Mesendoderm (in vitro differentiated cells): Measurements from ENCODE around the gene CUEDC2.
A peak's percentile ranks its signal among the peaks of the same experiment; 100 is the strongest.

Experiments
- DNase-seq: peaks from one replicate; pipeline ENCODE4 v3.0.0; 2013
- H2AK5ac ChIP-seq: 2 replicates; pipeline ENCODE4 v1.6.1; 2013; ENCODE audit warnings: low read length, inconsistent platforms
- H2BK120ac ChIP-seq: 2 replicates; pipeline ENCODE4 v1.6.1; 2013; ENCODE audit warnings: low read depth, mild to moderate bottlenecking, low read length, moderate library complexity, mixed read lengths
- H2BK15ac ChIP-seq: replicated peaks from 2 replicates; pipeline ENCODE4 v1.6.1; 2013; ENCODE audit warnings: low read depth, mild to moderate bottlenecking, moderate library complexity
- H2BK5ac ChIP-seq: 2 replicates; pipeline ENCODE4 v1.6.1; 2013; ENCODE audit warnings: low read length, inconsistent platforms
- H3K18ac ChIP-seq: 2 replicates; pipeline ENCODE4 v1.6.1; 2013; ENCODE audit warnings: mild to moderate bottlenecking, low read length, mixed read lengths
- H3K23ac ChIP-seq: one replicate; pipeline ENCODE4 v1.6.1; 2013; ENCODE audit warnings: low read length
- H3K27ac ChIP-seq: 2 replicates; pipeline ENCODE4 v1.5.1; 2013; ENCODE audit warnings: low read depth, mild to moderate bottlenecking, inconsistent platforms, low read length, moderate library complexity
- H3K27me3 ChIP-seq: 2 replicates; pipeline ENCODE4 v1.6.1; 2013; ENCODE audit warnings: low read length, control low read depth, mild to moderate bottlenecking, inconsistent platforms; ENCODE audit not compliant: insufficient read depth, poor library complexity
- H3K36me3 ChIP-seq: 2 replicates; pipeline ENCODE4 v1.6.1; 2013; ENCODE audit warnings: low read length, inconsistent platforms; ENCODE audit not compliant: control insufficient read depth, insufficient read depth
- H3K4ac ChIP-seq: one replicate; pipeline ENCODE4 v1.6.1; 2013; ENCODE audit warnings: low read depth, mild to moderate bottlenecking, low read length, moderate library complexity
- H3K4me1 ChIP-seq: 2 replicates; pipeline ENCODE4 v1.6.1; 2013; ENCODE audit warnings: low read depth, low read length, inconsistent platforms; ENCODE audit not compliant: control insufficient read depth
- H3K4me2 ChIP-seq: 2 replicates; pipeline ENCODE4 v1.6.1; 2013; ENCODE audit warnings: low read length
- H3K4me3 ChIP-seq: 2 replicates; pipeline ENCODE4 v1.5.1; 2013; ENCODE audit warnings: mild to moderate bottlenecking, low read length
- H3K56ac ChIP-seq: one replicate; pipeline ENCODE4 v1.6.1; 2013; ENCODE audit warnings: low read length
- H3K79me1 ChIP-seq: 2 replicates; pipeline ENCODE4 v1.6.1; 2013; ENCODE audit warnings: low read length, inconsistent platforms
- H3K79me2 ChIP-seq: 2 replicates; pipeline ENCODE4 v1.6.1; 2013; ENCODE audit warnings: mild to moderate bottlenecking, low read length; ENCODE audit not compliant: control insufficient read depth, insufficient read depth
- H3K9ac ChIP-seq: 2 replicates; pipeline ENCODE4 v1.6.1; 2013; ENCODE audit warnings: low read length, inconsistent platforms
- H4K5ac ChIP-seq: one replicate; pipeline ENCODE4 v1.6.1; 2013; ENCODE audit warnings: low read length
- H4K8ac ChIP-seq: one replicate; pipeline ENCODE4 v1.6.1; 2013; ENCODE audit warnings: low read depth, mild to moderate bottlenecking, control low read depth, low read length, moderate library complexity
- WGBS: extraction: QIAGEN DNeasy Blood & Tissue Kit; methylation state at CpG from one replicate; pipeline ENCODE4 v1.1.7; 2013; ENCODE audit warnings: low lambda C conversion rate, missing lambda C conversion rate; ENCODE audit not compliant: insufficient coverage; ENCODE audit errors: extremely low coverage; 5-methylcytosine and 5-hydroxymethylcytosine counted together

Gene CUEDC2

GRCh38 chr10:102401342-102401654, 31.1 kb downstream of the CUEDC2 start:
- Histone ChIP-seq H3K56ac (no peak overlapping the region), H3K27me3 (no peaks in the 10 kb centered on the region), H3K79me1 (no peaks in the 10 kb centered on the region), H3K23ac (no peak overlapping the region), H3K4me2 (no peak overlapping the region), H2BK15ac (no peak overlapping the region), H3K9ac (no peak overlapping the region), H3K18ac (no peak overlapping the region), H3K27ac (no peak overlapping the region), H4K5ac (no peak overlapping the region), H2BK5ac (no peak overlapping the region), H3K4ac (no peak overlapping the region), H3K4me3 (no peak overlapping the region), H3K79me2 (no peaks in the 10 kb centered on the region), H2AK5ac (no peak overlapping the region), H4K8ac (no peak overlapping the region), H2BK120ac (no peak overlapping the region), H3K36me3 (no peaks in the 10 kb centered on the region), H3K4me1 (peaks cover 4% of the 10 kb centered on the region)
- no CpG with 5 or more reads among the region's 8 CpGs for WGBS
- DNase-seq, result no peak

GRCh38 chr10:102400598-102401341, 31.6 kb downstream of the CUEDC2 start:
- Histone ChIP-seq H3K27ac (no peak overlapping the region), H2BK120ac (no peak overlapping the region), H3K79me1 (no peaks in the 10 kb centered on the region), H4K5ac (no peak overlapping the region), H3K4me2 (no peak overlapping the region), H3K56ac (no peak overlapping the region), H3K79me2 (no peaks in the 10 kb centered on the region), H2BK5ac (no peak overlapping the region), H3K4me3 (no peak overlapping the region), H2AK5ac (no peak overlapping the region), H4K8ac (no peak overlapping the region), H3K18ac (no peak overlapping the region), H3K23ac (no peak overlapping the region), H3K4ac (no peak overlapping the region), H2BK15ac (no peak overlapping the region), H3K4me1 (peaks cover 7% of the 10 kb centered on the region), H3K36me3 (no peaks in the 10 kb centered on the region), H3K27me3 (no peaks in the 10 kb centered on the region), H3K9ac (no peak overlapping the region)
- DNase-seq, result no peak
- no CpG with 5 or more reads among the region's 22 CpGs for WGBS

- Histone ChIP-seq H3K23ac (no peak overlapping the region), H2BK120ac (no peak overlapping the region), H3K18ac (no peak overlapping the region), H3K27ac (no peak overlapping the region), H2BK15ac (no peak overlapping the region), H3K4me2 (no peak overlapping the region), H2BK5ac (no peak overlapping the region), H3K4me1 (peaks cover 7% of the 10 kb centered on the region), H3K9ac (peak overlapping the region; percentile 41), H3K56ac (peak overlapping the region; percentile 75), H3K27me3 (no peaks in the 10 kb centered on the region), H2AK5ac (no peak overlapping the region), H3K4me3 (no peak overlapping the region), H3K79me1 (no peaks in the 10 kb centered on the region), H3K4ac (no peak overlapping the region), H4K8ac (no peak overlapping the region), H3K79me2 (no peaks in the 10 kb centered on the region), H4K5ac (no peak overlapping the region), H3K36me3 (no peaks in the 10 kb centered on the region)
- no CpG with 5 or more reads among the region's 17 CpGs for WGBS
- no peak for DNase-seq
Measured at GRCh38 chr10:102400076-102400475, 32.3 kb downstream of the CUEDC2 start.

GRCh38 chr10:102399217-102400021, 33.0 kb downstream of the CUEDC2 start:
- H3K27ac ChIP-seq, result no peak overlapping the region
- no peak overlapping the region for H3K18ac ChIP-seq
- no peaks in the 10 kb centered on the region for H3K79me1 ChIP-seq
- H3K56ac ChIP-seq, result peak overlapping the region; percentile 88
- H3K23ac ChIP-seq, result no peak overlapping the region
- no peak overlapping the region for H3K4me3 ChIP-seq
- peak; percentile 92 for DNase-seq
- H2BK5ac ChIP-seq, result no peak overlapping the region
- WGBS, result no CpG with 5 or more reads among the region's 72 CpGs
- H3K27me3 ChIP-seq, result no peaks in the 10 kb centered on the region
- no peaks in the 10 kb centered on the region for H3K79me2 ChIP-seq
- no peak overlapping the region for H3K4ac ChIP-seq
- no peak overlapping the region for H2AK5ac ChIP-seq
- peak overlapping the region; percentile 70 for H3K9ac ChIP-seq
- peaks cover 10% of the 10 kb centered on the region for H3K4me1 ChIP-seq
- no peak overlapping the region for H4K8ac ChIP-seq
- no peak overlapping the region for H2BK15ac ChIP-seq
- no peaks in the 10 kb centered on the region for H3K36me3 ChIP-seq
- H4K5ac ChIP-seq, result no peak overlapping the region
- H3K4me2 ChIP-seq, result peak overlapping the region; percentile 64
- no peak overlapping the region for H2BK120ac ChIP-seq

GRCh38 chr10:102398172-102399020, 34.0 kb downstream of the CUEDC2 start:
- Histone ChIP-seq H2BK15ac (no peak overlapping the region), H2AK5ac (no peak overlapping the region), H3K18ac (no peak overlapping the region), H3K79me1 (no peaks in the 10 kb centered on the region), H3K4me1 (peaks cover 10% of the 10 kb centered on the region), H2BK5ac (no peak overlapping the region), H3K27me3 (no peaks in the 10 kb centered on the region), H3K4me2 (no peak overlapping the region), H3K79me2 (no peaks in the 10 kb centered on the region), H4K8ac (no peak overlapping the region), H3K56ac (no peak overlapping the region), H3K4me3 (no peak overlapping the region), H3K27ac (no peak overlapping the region), H3K9ac (no peak overlapping the region), H3K36me3 (no peaks in the 10 kb centered on the region), H3K4ac (no peak overlapping the region), H2BK120ac (no peak overlapping the region), H4K5ac (no peak overlapping the region), H3K23ac (no peak overlapping the region)
- DNase-seq, result no peak
- no CpG with 5 or more reads among the region's 21 CpGs for WGBS
